H1 (cell line): Measurements from ENCODE around the gene L3MBTL4.

Experiments
- CHD2 ChIP-seq: IDR thresholded peaks from 2 replicates; pipeline ENCODE4 v1.6.1; 2012; ENCODE audit warnings: low read length, improper control_type of control experiment
- EZH2 ChIP-seq: fragments of 200-600 bp; sonication (generic); IDR thresholded peaks from 2 replicates; pipeline ENCODE4 v1.7.1; 2012; ENCODE audit warnings: low read depth, mild to moderate bottlenecking, moderate library complexity, low read length, inconsistent platforms; ENCODE audit not compliant: severe bottlenecking
- KDM1A ChIP-seq: fragments of 200-600, 300-600 bp; sonication (generic); IDR thresholded peaks from 2 replicates; pipeline ENCODE4 v1.7.1; 2016; ENCODE audit warnings: mild to moderate bottlenecking, low read length, borderline replicate concordance

- TF ChIP-seq KDM1A (no peak), CHD2 (no peak), EZH2 (no peak)
Measured at GRCh38 chr18:6452194-6452593, 37.5 kb upstream of the L3MBTL4 start.
